Lower leg skin (tissue), 3 donors: Measurements from ENCODE around the gene RARA.

Experiments used
- POLR2A ChIP-seq, 2 donors: fragments of 450-650 bp; IDR thresholded peaks; one replicate each; pipeline ENCODE4 v1.6.1; 2016 to 2017; ENCODE audit warnings: antibody characterized with exemption in 2 of 2, mild to moderate bottlenecking in 1 of 2, moderate library complexity in 1 of 2
- TF ChIP-seq, protein P1 (sequence below), 3 donors: fragments of 450-650 bp; IDR thresholded peaks; one replicate each; pipeline ENCODE4 v1.5.1; 2016; ENCODE audit warnings: antibody characterized with exemption in 3 of 3, mild to moderate bottlenecking in 3 of 3, moderate library complexity in 2 of 3

DNA sequence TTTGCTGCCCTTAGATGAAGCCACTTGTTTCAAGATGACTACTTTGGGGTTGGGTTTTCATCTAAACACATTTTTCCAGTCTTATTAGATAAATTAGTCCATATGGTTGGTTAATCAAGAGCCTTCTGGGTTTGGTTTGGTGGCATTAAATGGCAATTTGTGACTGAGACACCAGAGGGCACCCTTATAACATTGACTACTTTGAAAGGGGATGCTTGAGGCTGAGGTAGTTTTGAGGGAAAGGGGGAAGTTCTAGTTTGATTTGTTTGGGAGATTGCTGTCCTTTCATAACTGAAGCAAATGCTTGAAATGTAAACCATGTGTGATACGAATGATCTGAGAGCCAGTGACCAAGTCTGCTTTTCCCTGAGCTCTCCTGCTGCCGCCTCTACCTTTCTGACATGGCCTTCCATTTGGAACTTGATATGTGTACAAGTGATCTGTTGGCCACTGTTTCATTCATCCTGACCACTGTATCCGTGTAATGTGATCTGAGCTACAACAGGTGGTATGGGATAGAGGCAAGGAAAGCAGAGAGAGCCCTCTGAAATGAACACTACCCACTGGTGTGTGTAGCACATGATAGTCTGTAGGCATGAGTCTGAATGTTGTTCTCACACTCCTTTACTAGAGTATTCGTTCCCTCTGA is 5.8 kb upstream of the RARA start:
- TF ChIP-seq, protein P1, sequence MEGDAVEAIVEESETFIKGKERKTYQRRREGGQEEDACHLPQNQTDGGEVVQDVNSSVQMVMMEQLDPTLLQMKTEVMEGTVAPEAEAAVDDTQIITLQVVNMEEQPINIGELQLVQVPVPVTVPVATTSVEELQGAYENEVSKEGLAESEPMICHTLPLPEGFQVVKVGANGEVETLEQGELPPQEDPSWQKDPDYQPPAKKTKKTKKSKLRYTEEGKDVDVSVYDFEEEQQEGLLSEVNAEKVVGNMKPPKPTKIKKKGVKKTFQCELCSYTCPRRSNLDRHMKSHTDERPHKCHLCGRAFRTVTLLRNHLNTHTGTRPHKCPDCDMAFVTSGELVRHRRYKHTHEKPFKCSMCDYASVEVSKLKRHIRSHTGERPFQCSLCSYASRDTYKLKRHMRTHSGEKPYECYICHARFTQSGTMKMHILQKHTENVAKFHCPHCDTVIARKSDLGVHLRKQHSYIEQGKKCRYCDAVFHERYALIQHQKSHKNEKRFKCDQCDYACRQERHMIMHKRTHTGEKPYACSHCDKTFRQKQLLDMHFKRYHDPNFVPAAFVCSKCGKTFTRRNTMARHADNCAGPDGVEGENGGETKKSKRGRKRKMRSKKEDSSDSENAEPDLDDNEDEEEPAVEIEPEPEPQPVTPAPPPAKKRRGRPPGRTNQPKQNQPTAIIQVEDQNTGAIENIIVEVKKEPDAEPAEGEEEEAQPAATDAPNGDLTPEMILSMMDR (IDR thresholded peaks at IDR 0.05): peak in 2 of 3 donors; percentile 0 to 57
- no peak for TF ChIP-seq POLR2A (IDR thresholded peaks at IDR 0.05)
